Right atrium auricular region (tissue), 2 donors: ENCODE results near the gene YAF2. TPM values are rescaled to one million over a fixed set of nuclear protein-coding genes. Genes with fewer than 3 reads are reported as not detected.
A peak's percentile ranks its signal among the peaks of the same experiment; 100 is the strongest.

Experiments used
- DNase-seq: peaks from one replicate; pipeline ENCODE4 v3.0.0-alpha.2; 2019; ENCODE audit warnings: low spot score
- H3K27ac ChIP-seq, 2 donors: fragments of 200-600 bp; sonication (generic); 1 replicate in 1 of 2; 2 replicates in 1 of 2; pipeline ENCODE4 v1.5.1; 2016 to 2019
- H3K27me3 ChIP-seq, 2 donors: fragments of 200-600 bp; sonication (generic); one replicate each; pipeline versions ENCODE4 v1.5.1 to v1.6.0; 2017 to 2019
- H3K36me3 ChIP-seq: fragments of 200-600 bp; sonication (generic); one replicate; pipeline ENCODE4 v1.5.1; 2016
- H3K4me1 ChIP-seq, 2 donors: fragments of 200-600 bp; sonication (generic); one replicate each; pipeline versions ENCODE4 v1.5.1 to v1.6.0; 2017 to 2019
- H3K4me3 ChIP-seq, 2 donors: fragments of 200-600 bp; sonication (generic); 1 replicate in 1 of 2; 2 replicates in 1 of 2; pipeline ENCODE4 v1.5.1; 2017 to 2019; ENCODE audit warnings: mild to moderate bottlenecking in 1 of 2, moderate library complexity in 1 of 2
- H3K9me3 ChIP-seq, 2 donors: fragments of 200-600 bp; sonication (generic); one replicate each; pipeline ENCODE4 v1.5.1; 2019
- CTCF ChIP-seq, 2 donors: fragments of 200-600 bp; sonication (generic); IDR thresholded peaks; one replicate each; pipeline ENCODE4 v1.5.1; 2019; ENCODE audit warnings: antibody characterized with exemption in 2 of 2
- total RNA-seq, 2 donors: library from RNA; depleted of rRNA; stranded (reverse); fragments of >200 nt; gene quantifications; one replicate each; pipeline ENCODE4 v1.1.0, GENCODE V29; 2016

Gene YAF2
- total RNA-seq, 2 donors from 2014 or later: 54.3 to 63.2 TPM

GRCh38 chr12:42240131-42240750 is 2.2 kb upstream of the YAF2 start:
- Histone ChIP-seq H3K4me1 (peaks cover 0 to 16% of the 10 kb centered on the region in 2 donors), H3K27me3 (no peaks in the 10 kb centered on the region), H3K9me3 (no peaks in the 10 kb centered on the region), H3K36me3 (no peaks in the 10 kb centered on the region), H3K27ac (no peak overlapping the region), H3K4me3 (no peak overlapping the region)
- TF ChIP-seq CTCF (IDR thresholded peaks at IDR 0.05): no peak
- DNase-seq: no peak

- no peak for DNase-seq
- Histone ChIP-seq H3K27ac (peak overlapping the region; percentile 92 to 96), H3K27me3 (no peaks in the 10 kb centered on the region), H3K36me3 (no peaks in the 10 kb centered on the region), H3K4me1 (peaks cover 0 to 34% of the 10 kb centered on the region in 2 donors), H3K4me3 (peak overlapping the region; percentile 70 to 82), H3K9me3 (no peaks in the 10 kb centered on the region)
- TF ChIP-seq CTCF (IDR thresholded peaks at IDR 0.05): no peak
These were observed 202 bp downstream of the YAF2 start for GRCh38 chr12:42237853-42238239.

- Histone ChIP-seq H3K27me3 (no peaks in the 10 kb centered on the region), H3K4me3 (peak overlapping the region; percentile 70 to 82), H3K36me3 (no peaks in the 10 kb centered on the region), H3K9me3 (no peaks in the 10 kb centered on the region), H3K27ac (peak overlapping the region; percentile 92 to 96), H3K4me1 (peaks cover 0 to 40% of the 10 kb centered on the region in 2 donors)
- peak in 1 of 2 donors; percentile 54 for TF ChIP-seq CTCF (IDR thresholded peaks at IDR 0.05)
- DNase-seq: peak; percentile 79
These were observed 796 bp downstream of the YAF2 start for GRCh38 chr12:42237052-42237852.

GRCh38 chr12:42236017-42236416 is 2.0 kb downstream of the YAF2 start:
- Histone ChIP-seq H3K27ac (peak overlapping the region; percentile 92 to 96), H3K9me3 (no peaks in the 10 kb centered on the region), H3K27me3 (no peaks in the 10 kb centered on the region), H3K36me3 (no peaks in the 10 kb centered on the region), H3K4me3 (peak overlapping the region; percentile 70 to 82), H3K4me1 (peaks cover 0 to 45% of the 10 kb centered on the region in 2 donors)
- DNase-seq: no peak
- TF ChIP-seq CTCF (IDR thresholded peaks at IDR 0.05): no peak

GRCh38 chr12:42235426-42235825 is 2.6 kb downstream of the YAF2 start:
- no peak for DNase-seq
- Histone ChIP-seq H3K27me3 (no peaks in the 10 kb centered on the region), H3K9me3 (no peaks in the 10 kb centered on the region), H3K4me3 (peak overlapping the region; percentile 70 to 82), H3K36me3 (no peaks in the 10 kb centered on the region), H3K27ac (peak overlapping the region; percentile 92 to 96), H3K4me1 (peaks cover 0 to 49% of the 10 kb centered on the region in 2 donors)
- no peak for TF ChIP-seq CTCF (IDR thresholded peaks at IDR 0.05)
